Memory B cell (primary cell): ENCODE data around the gene PTEN.

ENCODE experiments used
- ATAC-seq: fragments of 150-1000 bp; cut with Tn5 transposase; 2 replicates; pipeline ENCODE4 v1.10.0; 2021; ENCODE audit warnings: low read depth, mild to moderate bottlenecking, moderate library complexity
- DNase-seq, 2 donors: peaks; one replicate each; pipeline ENCODE4 v3.0.0; 2022; ENCODE audit warnings: low spot score in 2 of 2
- H3K27ac Mint-ChIP-seq: one replicate; pipeline ENCODE4 v1.8.0; 2022; ENCODE audit warnings: mild to moderate bottlenecking, moderate library complexity, mixed read lengths
- H3K27me3 Mint-ChIP-seq: one replicate; pipeline ENCODE4 v1.8.0; 2022; ENCODE audit warnings: mixed read lengths
- H3K36me3 Mint-ChIP-seq: one replicate; pipeline ENCODE4 v1.8.0; 2022; ENCODE audit warnings: mild to moderate bottlenecking, mixed read lengths
- H3K4me1 Mint-ChIP-seq: one replicate; pipeline ENCODE4 v1.8.0; 2022; ENCODE audit warnings: mixed read lengths
- H3K4me3 Mint-ChIP-seq: one replicate; pipeline ENCODE4 v1.8.0; 2022; ENCODE audit warnings: mild to moderate bottlenecking, moderate library complexity, mixed read lengths
- H3K9me3 Mint-ChIP-seq: one replicate; pipeline ENCODE4 v1.8.0; 2022; ENCODE audit warnings: mixed read lengths

PTEN gene

DNA sequence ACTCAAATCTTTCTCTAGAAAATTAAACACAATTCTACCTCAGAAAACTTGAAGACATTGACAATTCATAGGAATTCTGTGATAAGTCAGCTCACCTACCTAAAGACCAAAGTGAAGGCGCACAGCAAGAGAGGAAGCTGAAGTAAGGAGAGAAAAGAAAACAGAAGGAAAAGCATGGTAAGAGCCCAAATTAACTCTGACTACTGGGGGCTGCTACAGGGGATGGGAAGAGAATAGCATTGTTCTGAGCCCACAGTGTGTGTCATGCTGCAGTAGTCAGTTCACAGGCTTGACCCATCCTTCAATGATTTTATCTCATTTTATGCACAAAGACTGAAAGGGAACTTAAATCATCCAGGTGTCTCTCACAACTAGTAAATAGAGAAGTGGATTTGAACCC lies 111.3 kb downstream of the PTEN start:
- H3K27me3 Mint-ChIP-seq = no peaks in the 10 kb centered on the region
- ATAC-seq (no peak), DNase-seq (no peak)
- H3K9me3 Mint-ChIP-seq = no peaks in the 10 kb centered on the region
- H3K27ac Mint-ChIP-seq = peak overlapping the region; percentile 8
- H3K36me3 Mint-ChIP-seq = no peaks in the 10 kb centered on the region
- H3K4me3 Mint-ChIP-seq = no peak overlapping the region
- H3K4me1 Mint-ChIP-seq = peaks cover 9% of the 10 kb centered on the region

GRCh38 chr10:87976101-87976743 lies 112.8 kb downstream of the PTEN start:
- Mint-ChIP-seq H3K36me3 (no peaks in the 10 kb centered on the region), H3K9me3 (no peaks in the 10 kb centered on the region), H3K27me3 (no peaks in the 10 kb centered on the region), H3K27ac (no peak overlapping the region), H3K4me3 (no peak overlapping the region), H3K4me1 (peaks cover 7% of the 10 kb centered on the region)
- no peak for DNase-seq
- ATAC-seq = no peak

- H3K9me3 Mint-ChIP-seq = no peaks in the 10 kb centered on the region
- no peak overlapping the region for H3K27ac Mint-ChIP-seq
- no peaks in the 10 kb centered on the region for H3K27me3 Mint-ChIP-seq
- ATAC-seq (no peak), DNase-seq (no peak)
- H3K4me3 Mint-ChIP-seq = no peak overlapping the region
- no peaks in the 10 kb centered on the region for H3K36me3 Mint-ChIP-seq
- peaks cover 7% of the 10 kb centered on the region for H3K4me1 Mint-ChIP-seq
Measured at GRCh38 chr10:87978166-87978565, 114.7 kb downstream of the PTEN start.

DNA sequence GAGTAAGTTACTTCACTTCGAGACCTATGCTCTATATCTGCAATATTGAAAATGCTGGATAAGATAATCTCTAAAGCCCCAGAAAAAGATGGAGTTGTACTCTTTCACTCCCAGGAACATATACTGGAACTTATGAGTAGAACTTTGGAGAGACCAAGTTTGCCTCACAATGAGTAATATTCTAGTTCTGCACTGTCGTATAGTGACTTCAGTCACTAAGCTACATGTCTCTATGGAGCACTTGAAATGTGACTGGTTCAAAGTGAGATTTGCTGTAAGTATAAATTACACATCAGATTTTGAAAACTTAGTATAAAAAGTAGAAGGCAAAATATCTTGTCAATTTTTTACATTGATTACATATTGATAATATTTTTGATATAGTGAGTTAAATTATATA lies 116.4 kb downstream of the PTEN start:
- Mint-ChIP-seq H3K4me1 (peaks cover 5% of the 10 kb centered on the region), H3K4me3 (no peak overlapping the region), H3K9me3 (peaks cover 4% of the 10 kb centered on the region), H3K27me3 (peaks cover 3% of the 10 kb centered on the region), H3K27ac (no peak overlapping the region), H3K36me3 (peaks cover 6% of the 10 kb centered on the region)
- DNase-seq (no peak), ATAC-seq (no peak)

GRCh38 chr10:87983716-87984115 lies 120.3 kb downstream of the PTEN start:
- Mint-ChIP-seq H3K4me1 (peaks cover 3% of the 10 kb centered on the region), H3K36me3 (peaks cover 8% of the 10 kb centered on the region), H3K4me3 (no peak overlapping the region), H3K9me3 (peaks cover 6% of the 10 kb centered on the region), H3K27ac (no peak overlapping the region), H3K27me3 (peaks cover 3% of the 10 kb centered on the region)
- ATAC-seq (no peak), DNase-seq (no peak)

GRCh38 chr10:87987206-87987605 lies 123.8 kb downstream of the PTEN start:
- H3K9me3 Mint-ChIP-seq = peaks cover 6% of the 10 kb centered on the region
- no peak overlapping the region for H3K27ac Mint-ChIP-seq
- peaks cover 8% of the 10 kb centered on the region for H3K36me3 Mint-ChIP-seq
- no peak overlapping the region for H3K4me3 Mint-ChIP-seq
- H3K4me1 Mint-ChIP-seq = peaks cover 3% of the 10 kb centered on the region
- ATAC-seq (no peak), DNase-seq (no peak)
- H3K27me3 Mint-ChIP-seq = peaks cover 3% of the 10 kb centered on the region

DNA sequence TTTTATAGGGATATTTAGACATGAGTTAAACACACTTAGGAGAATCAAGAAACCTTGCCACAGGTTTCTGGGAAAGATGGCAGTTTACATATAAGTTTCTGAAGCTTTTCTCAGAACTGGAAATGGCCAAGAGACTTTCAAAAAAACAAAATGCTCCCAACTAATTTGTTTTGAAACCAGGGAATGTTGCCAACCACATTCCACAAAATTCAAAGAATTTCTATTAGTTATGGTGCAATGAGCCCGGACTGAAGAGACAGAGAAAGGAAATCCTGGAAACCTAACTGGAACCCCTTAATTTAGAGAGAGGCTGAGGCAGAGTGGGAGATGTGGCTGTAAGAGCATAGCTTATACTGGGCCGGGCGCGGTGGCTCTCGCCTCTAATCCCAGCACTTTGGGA lies 128.5 kb downstream of the PTEN start:
- H3K27ac Mint-ChIP-seq = no peak overlapping the region
- H3K9me3 Mint-ChIP-seq = peaks cover 3% of the 10 kb centered on the region
- DNase-seq = no peak
- no peak for ATAC-seq
- H3K4me3 Mint-ChIP-seq = no peak overlapping the region
- H3K36me3 Mint-ChIP-seq = peaks cover 2% of the 10 kb centered on the region
- H3K4me1 Mint-ChIP-seq = peaks cover 7% of the 10 kb centered on the region
- no peaks in the 10 kb centered on the region for H3K27me3 Mint-ChIP-seq

- H3K4me1 Mint-ChIP-seq = no peaks in the 10 kb centered on the region
- H3K4me3 Mint-ChIP-seq = no peak overlapping the region
- no peaks in the 10 kb centered on the region for H3K36me3 Mint-ChIP-seq
- ATAC-seq (no peak), DNase-seq (no peak)
- H3K27ac Mint-ChIP-seq = no peak overlapping the region
- no peaks in the 10 kb centered on the region for H3K27me3 Mint-ChIP-seq
- H3K9me3 Mint-ChIP-seq = no peaks in the 10 kb centered on the region
Measured at GRCh38 chr10:88004451-88004850, 141.0 kb downstream of the PTEN start.

DNA sequence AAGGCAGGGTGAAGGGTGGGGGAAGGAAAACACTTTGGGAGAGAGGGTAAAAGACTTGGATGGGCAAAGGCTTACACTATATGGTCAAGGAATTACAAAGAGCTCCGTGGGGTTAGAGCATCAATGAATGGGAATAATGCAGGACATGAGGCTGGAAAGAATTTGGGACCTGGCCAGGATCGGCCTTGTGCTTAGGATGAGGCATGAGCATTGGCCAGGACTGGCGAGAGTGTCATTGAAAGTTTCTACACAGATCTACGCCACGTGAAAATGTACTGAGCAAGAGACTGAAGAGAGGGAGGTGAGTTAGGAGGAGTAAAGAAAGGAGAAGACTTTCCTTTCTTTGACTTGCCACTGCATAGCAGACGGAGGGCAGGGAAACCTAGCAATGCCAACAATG lies 142.8 kb downstream of the PTEN start:
- no peak for DNase-seq
- Mint-ChIP-seq H3K4me1 (no peaks in the 10 kb centered on the region), H3K9me3 (peaks cover 5% of the 10 kb centered on the region), H3K27me3 (no peaks in the 10 kb centered on the region), H3K4me3 (no peak overlapping the region), H3K36me3 (no peaks in the 10 kb centered on the region), H3K27ac (no peak overlapping the region)
- ATAC-seq = no peak

DNA sequence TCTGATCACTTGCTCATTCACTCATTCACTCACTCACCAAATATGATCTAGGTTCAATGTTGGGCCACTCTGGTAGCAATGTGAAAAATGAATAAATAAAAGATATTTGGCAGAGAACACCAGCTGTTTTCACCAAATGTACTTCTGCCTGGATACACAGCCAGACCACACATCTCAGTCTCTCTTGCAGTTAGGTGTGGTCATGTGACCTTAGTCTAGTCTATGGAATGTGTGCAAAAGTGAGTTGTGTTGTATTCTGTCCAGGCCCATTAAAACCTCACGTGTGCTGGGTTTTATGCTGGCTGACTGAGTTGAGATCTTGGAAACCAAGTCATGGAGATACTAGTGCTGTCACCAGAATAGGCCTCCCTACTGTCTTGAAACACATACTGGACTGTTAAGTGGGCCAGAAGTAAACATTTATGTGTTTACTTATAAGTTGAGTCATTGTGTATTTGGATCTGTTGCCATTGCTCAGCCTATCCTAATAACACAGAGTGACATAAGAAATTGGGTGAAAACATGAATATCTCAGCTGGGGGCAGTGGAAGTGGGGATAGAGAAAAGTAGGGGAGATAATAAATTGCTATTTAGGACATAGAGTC lies 145.5 kb downstream of the PTEN start:
- no peaks in the 10 kb centered on the region for H3K36me3 Mint-ChIP-seq
- no peak for DNase-seq
- H3K9me3 Mint-ChIP-seq = peaks cover 10% of the 10 kb centered on the region
- no peak overlapping the region for H3K4me3 Mint-ChIP-seq
- ATAC-seq = no peak
- H3K27me3 Mint-ChIP-seq = no peaks in the 10 kb centered on the region
- H3K27ac Mint-ChIP-seq = no peak overlapping the region
- H3K4me1 Mint-ChIP-seq = no peaks in the 10 kb centered on the region

- no peak overlapping the region for H3K27ac Mint-ChIP-seq
- H3K27me3 Mint-ChIP-seq = no peaks in the 10 kb centered on the region
- H3K4me3 Mint-ChIP-seq = no peak overlapping the region
- DNase-seq = no peak
- H3K4me1 Mint-ChIP-seq = no peaks in the 10 kb centered on the region
- peaks cover 10% of the 10 kb centered on the region for H3K9me3 Mint-ChIP-seq
- H3K36me3 Mint-ChIP-seq = no peaks in the 10 kb centered on the region
- ATAC-seq = no peak
Measured at GRCh38 chr10:88012641-88013040, 149.2 kb downstream of the PTEN start.

- H3K27me3 Mint-ChIP-seq = no peaks in the 10 kb centered on the region
- no peak overlapping the region for H3K27ac Mint-ChIP-seq
- H3K36me3 Mint-ChIP-seq = no peaks in the 10 kb centered on the region
- H3K9me3 Mint-ChIP-seq = peaks cover 1% of the 10 kb centered on the region
- H3K4me1 Mint-ChIP-seq = no peaks in the 10 kb centered on the region
- ATAC-seq (no peak), DNase-seq (no peak)
- no peak overlapping the region for H3K4me3 Mint-ChIP-seq
Measured at GRCh38 chr10:88017781-88018180, 154.4 kb downstream of the PTEN start.

DNA sequence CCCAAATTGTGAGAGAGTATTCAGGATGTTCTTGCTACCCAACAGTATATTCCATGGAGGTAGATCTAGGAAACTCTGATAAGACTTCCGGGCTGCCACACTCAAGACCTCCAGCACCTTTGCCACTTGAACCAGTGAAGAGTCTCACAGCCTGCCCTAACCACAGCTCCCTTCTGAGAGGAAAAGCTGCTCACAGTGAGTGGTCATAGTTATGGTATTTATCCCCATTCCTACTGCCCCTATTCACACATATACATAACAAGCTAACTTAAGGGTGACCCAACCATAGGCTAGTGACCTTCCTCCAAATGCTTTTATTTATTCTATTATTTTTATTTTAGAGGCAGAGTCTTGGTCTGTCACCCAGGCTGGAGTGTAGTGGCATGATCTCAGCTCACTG lies 156.3 kb downstream of the PTEN start:
- no peak for ATAC-seq
- H3K27me3 Mint-ChIP-seq = no peaks in the 10 kb centered on the region
- no peak for DNase-seq
- H3K4me3 Mint-ChIP-seq = no peak overlapping the region
- H3K9me3 Mint-ChIP-seq = peaks cover 1% of the 10 kb centered on the region
- no peak overlapping the region for H3K27ac Mint-ChIP-seq
- no peaks in the 10 kb centered on the region for H3K36me3 Mint-ChIP-seq
- H3K4me1 Mint-ChIP-seq = no peaks in the 10 kb centered on the region
